HG02623 (cell line): ENCODE measurements around the gene HS6ST2.

Source experiments
- ATAC-seq: cut with Tn5 transposase; IDR thresholded peaks from one replicate; pipeline ENCODE4 v1.9.1; 2021; ENCODE audit warnings: moderate library complexity; ENCODE audit not compliant: unreplicated experiment

Gene HS6ST2

GRCh38 chrX:132748268-132748667 lies 210.2 kb downstream of the HS6ST2 start:
- no peak for ATAC-seq

DNA sequence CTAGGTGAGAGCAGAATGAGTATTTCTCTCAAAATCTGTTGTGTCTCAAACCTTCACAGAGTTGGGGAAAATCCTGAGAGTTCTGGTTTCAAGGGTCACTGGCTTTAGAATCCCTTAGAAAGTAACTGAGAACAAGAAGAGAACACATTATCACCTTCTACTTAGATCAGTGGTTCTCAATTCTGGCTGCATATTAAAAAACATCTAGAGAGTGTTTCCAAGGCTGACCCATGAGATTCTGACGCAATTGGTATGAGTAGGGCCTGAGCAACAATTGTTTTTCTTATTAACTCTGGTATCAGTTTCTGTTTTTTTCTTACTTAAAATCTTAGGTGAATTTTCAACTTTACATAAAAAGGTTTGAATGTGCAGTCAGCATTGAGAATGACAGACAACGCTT lies 212.8 kb downstream of the HS6ST2 start:
- no peak for ATAC-seq

DNA sequence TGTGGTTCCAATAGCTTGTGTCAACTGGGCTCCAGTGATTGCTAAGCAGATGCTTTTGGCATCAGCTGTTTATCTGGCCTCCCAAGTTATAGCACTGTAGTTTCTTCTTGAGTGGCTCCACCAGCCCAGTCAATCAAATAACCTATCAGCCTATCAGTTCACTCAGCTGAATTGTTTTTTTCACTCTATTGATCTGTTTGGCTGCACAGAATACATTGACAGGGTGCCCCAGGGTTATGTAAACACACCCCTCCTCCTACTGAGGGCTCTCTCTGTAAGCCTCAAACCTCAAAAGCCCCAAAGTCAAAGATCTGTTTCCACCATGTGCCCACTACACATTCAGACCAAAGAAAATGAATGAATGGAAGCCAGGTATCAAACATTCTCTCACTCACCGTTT lies 214.0 kb downstream of the HS6ST2 start:
- no peak for ATAC-seq

DNA sequence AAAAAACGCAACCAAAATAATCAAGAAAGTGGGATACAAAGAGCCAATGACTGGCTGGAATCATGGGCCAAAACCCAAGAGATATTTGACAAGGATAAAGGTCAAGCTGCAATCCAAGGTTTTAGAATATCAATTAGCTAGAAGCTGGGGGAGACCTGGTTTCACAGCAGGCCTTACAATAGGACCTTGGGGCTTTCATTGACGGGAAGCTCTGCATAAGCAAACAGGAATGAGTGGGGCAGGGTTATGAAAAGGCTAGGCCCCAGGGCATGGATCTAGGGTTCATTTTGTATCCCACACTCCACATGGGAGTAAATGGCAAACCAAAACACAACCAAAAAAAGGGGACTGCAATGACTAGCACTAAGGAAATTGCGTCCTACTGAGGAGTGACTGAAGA lies 215.3 kb downstream of the HS6ST2 start:
- no peak for ATAC-seq

DNA sequence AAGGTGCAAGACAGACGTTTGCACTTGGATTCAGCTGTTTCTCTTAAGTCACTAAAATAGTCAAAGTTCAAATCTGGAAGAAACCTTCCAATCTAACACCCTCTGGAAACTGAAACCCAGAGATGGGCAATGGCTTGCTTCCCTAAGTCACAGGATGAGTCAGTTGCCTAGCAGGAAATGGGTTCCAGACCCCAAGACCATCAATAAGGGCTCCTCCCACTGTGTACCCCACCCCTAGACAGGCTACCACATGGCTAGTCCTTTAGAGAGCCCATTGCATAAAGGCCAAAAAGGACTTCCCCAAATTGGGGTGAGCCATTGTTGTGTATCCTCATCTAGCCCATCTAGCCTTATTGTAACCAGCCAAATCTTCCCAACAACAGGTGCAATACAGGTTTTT lies 216.2 kb downstream of the HS6ST2 start:
- no peak for ATAC-seq

GRCh38 chrX:132741689-132742088 lies 216.7 kb downstream of the HS6ST2 start:
- no peak for ATAC-seq

DNA sequence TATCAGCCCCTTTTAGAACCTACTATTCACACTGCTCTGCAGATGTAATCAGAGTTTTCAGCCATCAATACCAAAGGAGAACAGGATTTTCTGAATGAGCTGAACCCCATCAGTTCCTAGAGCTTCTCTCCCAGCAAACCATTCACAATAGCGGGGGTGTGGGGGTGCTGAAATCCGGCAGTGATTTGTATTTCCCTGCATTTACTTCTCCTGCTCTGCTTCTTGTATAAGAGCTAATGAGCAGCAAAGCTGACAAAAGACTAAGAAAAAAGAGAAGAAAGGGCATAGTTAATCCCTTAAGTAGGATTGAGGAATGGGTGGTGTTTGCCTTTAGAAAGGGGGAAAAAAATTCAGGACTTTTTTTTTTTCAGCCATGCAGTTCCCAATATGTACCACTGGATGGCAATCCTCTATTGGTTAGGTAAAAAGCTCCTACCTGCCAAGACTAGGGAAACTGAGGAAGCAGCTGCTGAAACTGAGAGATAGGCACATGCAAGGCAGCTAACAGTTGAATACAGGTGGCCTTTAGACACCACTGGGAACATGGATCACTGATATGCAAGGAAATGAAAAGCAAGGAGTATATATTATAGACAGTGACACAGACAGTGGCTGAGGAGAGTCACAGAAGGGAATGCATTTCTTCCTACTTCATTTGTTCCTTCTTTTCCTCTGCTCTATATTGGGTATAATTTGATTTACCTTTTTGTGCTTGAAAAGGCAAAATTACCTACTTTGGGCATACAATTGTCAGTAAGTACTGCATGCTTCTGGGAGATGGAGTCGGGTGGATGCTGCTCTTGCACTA lies 217.9 kb downstream of the HS6ST2 start:
- ATAC-seq: no peak

DNA sequence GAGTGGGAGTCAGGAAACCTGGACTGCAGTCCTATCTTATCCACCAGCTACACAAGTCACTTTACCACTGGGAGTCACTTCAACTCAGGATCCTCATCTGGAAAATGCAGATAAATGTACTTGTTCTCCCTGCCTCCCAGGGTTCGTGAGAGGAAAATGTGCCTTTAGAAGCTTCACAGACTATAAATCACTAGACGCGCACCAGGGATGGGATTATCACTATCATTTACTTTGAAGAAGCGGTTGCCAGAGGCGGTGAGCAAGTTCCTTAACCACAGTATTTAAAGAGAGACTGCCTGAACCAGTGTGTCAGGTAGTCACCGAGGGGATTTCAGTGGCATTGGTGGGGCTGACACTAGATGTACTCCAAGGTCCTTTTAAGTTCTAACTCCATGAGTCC lies 219.5 kb downstream of the HS6ST2 start:
- no peak for ATAC-seq

DNA sequence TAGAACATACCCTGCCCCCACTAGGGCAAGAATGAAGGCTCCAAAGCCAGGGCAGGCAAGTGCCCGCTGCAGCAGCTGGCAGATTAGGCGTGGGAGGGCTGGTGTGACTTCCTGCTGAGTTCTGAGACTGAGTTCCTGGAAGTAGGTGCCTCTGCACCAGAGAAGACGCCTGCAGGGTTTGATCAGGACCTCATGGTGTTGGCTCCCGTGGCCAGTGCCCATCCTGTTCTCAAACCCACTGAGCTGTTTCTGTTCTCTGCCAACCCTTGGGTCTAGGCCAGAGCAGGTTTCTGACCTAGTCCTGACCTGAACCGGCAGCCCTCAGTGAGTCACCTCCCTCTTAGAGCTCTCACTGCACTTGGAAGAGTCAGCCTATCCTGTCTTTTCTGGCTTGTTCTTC lies 220.7 kb downstream of the HS6ST2 start:
- no peak for ATAC-seq

GRCh38 chrX:132732236-132732635 lies 226.2 kb downstream of the HS6ST2 start:
- no peak for ATAC-seq

GRCh38 chrX:132730726-132731125 lies 227.7 kb downstream of the HS6ST2 start:
- ATAC-seq: no peak

DNA sequence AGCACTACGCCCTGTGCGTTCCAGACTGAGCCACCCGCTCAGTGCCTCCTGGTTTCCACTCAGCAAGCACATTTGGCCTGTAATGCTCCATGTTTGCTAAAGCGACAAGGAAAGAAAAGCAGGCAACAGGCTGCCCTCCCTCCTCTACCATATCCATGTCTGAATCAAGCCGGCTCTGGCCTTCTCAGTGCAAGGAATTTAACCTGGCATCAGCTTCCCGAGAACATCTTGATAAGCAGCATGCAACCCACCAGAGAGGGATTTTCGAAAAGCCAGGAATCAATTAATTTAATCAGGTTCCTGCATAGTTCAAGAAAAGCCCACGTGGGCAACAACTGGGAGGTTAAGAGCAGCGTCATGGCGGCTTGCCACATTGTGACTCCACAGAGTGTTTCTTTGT lies 228.2 kb downstream of the HS6ST2 start:
- no peak for ATAC-seq

DNA sequence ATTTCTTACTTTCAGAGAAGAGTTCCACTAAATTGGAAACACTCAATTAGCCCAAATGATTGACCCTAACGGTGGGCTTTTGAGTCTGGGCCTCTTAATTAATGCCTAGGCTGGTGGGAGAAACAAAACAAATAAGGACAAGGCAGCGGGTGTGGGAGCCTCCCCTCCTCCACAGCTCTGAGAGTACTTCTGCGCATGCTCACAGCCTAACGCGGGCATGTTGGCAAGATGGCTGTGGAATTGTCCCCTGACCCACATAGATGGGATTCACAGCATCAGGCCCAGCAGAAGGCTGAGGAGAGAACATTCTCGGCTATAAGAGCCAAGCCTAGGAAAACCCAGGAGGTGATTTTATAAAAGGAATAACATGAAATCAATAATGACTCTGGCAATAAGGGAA lies 230.1 kb downstream of the HS6ST2 start:
- ATAC-seq: no peak

DNA sequence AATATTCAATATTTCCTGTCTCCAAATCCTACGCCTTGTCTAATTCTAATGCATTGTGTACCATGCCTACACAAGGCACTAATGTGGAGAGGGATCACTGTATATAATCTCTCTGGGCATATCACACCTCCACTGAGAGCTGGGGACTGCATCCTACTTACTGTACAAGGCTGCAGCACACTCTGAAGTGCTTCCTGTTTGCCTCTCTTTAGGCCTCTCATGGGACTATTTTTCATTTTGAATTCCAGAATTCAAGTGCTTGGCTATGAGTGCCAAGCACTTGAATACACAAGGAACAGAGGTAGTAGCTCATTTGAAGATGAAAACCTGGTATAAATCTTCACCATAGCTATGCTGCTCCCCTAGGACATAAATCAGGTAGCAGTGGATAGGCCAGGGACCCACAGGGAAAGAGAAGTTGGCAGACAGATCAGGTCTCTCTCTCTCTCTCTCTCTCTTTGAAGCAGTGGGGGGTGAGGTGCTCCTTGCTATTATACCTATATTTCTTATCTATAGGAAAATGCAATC lies 239.9 kb downstream of the HS6ST2 start:
- ATAC-seq: no peak

GRCh38 chrX:132716006-132716405 lies 242.4 kb downstream of the HS6ST2 start:
- no peak for ATAC-seq

DNA sequence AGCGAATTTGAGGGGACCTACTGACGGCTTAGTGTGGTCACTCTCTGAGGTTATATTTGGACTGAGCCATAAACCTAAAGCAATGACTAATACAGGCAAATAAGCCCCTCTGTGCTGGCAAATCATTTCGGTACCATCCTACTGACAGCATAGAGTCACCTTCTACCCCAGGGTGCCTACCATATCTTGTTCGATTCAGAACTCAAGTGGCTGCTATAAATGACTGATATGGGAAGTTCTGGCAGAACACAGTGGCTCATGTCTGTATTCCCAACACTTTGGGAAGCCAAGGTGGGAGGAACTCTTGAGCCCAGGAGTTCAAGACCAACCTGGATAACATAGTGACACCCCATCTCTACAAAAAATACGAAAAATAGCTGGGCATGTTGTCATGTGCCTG lies 243.5 kb downstream of the HS6ST2 start:
- ATAC-seq: no peak

DNA sequence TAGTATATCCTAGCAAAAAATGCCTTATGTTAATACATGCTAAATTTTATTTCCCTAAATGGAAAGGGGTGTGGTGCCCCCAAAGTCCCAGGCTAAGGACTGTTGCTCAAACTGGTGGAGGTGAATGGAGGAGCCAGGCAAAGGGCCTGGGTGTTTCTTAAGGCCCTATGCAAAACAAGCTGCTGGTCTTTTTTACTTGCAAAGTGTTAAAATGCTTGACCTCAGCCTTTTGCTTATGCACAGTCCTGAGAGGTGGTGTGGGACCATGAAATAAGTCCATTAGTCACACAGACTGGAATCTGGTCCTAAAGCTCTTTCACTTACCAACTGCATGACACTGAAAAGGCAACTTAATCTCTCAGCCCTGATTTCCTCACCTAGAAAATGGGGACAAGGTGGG lies 246.1 kb downstream of the HS6ST2 start:
- ATAC-seq: no peak

- no peak for ATAC-seq
These were observed 247.7 kb downstream of the HS6ST2 start for GRCh38 chrX:132710656-132711155.

DNA sequence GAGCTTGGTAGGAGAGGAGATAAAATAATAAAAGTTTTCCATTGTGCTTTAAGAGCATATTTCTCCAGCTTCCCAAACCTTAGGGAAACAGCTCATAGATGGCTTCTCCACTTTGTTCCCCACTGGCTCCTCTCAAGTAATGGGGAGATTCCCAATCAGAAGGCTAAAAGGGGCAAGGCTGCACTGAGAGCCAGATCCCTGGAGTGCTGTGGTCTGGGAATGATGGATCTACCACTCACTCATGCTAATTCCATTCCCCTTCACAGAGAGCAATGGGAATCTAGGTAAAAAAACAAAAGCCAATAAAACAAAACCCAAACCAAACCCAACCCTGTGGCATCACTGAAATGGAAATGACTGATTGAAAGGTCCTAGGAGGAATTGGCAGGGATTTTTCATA lies 249.9 kb downstream of the HS6ST2 start:
- no peak for ATAC-seq

DNA sequence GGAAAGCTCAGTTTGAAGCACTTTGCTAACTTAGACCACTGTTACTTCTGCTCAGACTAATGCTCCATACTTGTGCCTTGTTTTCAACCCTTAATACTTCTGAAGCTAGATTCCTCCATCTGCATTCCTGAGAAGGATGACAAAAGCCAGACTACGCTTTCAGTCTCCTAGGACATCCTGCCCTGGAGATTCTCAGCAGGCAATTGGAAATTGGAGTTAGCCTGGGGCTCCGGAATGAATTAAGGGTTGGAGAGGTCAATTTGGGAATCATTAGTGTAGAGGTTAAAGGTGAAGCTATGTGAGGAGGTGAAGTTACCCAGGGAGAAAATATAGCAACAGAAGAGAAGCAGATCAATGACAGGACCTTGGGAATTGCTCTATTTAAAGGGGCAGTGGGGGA lies 253.7 kb downstream of the HS6ST2 start:
- ATAC-seq: no peak

- ATAC-seq: no peak
These were observed 264.0 kb downstream of the HS6ST2 start for GRCh38 chrX:132694382-132694781.

GRCh38 chrX:132692526-132692925 lies 265.9 kb downstream of the HS6ST2 start:
- no peak for ATAC-seq

GRCh38 chrX:132692066-132692465 lies 266.4 kb downstream of the HS6ST2 start:
- no peak for ATAC-seq
